ENCODE measurements around the gene PDE2A. TPM values are rescaled to one million over a fixed set of nuclear protein-coding genes. Genes with fewer than 3 reads are reported as not detected.

Gene PDE2A
- total RNA-seq, 1 donor from 2014 or later: not detected

DNA sequence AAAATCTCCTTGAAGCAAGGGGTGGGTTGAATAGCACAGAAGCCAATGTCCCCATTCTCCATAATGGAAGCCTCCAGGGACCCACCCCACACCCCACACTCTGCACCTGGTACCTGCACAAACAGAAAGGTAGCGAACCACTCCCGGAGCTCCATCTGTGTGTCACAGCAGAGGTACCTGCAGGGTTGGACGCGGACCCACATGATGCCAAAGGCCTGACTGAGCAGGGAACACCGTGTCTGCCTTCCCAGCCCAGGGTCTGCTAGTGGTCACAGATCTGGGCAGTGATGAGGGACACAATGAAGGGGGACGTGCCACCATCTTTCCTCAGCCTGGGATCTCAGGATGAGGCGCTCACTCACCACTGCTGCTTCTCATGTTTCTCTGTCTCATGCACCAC is 13.1 kb upstream of the PDE2A start:
- H3K27me3 Mint-ChIP-seq (ENCODE audit: unreplicated experiment): no peaks in the 10 kb centered on the region
- no peak for DNase-seq (ENCODE audit: extremely low spot score, unreplicated experiment)
- H3K4me3 Mint-ChIP-seq (ENCODE audit: unreplicated experiment): no peak overlapping the region
- H3K36me3 Mint-ChIP-seq (ENCODE audit: unreplicated experiment): peaks cover 16% of the 10 kb centered on the region
- H3K4me1 Mint-ChIP-seq (ENCODE audit: unreplicated experiment): peaks cover 15% of the 10 kb centered on the region
- TF ChIP-seq, protein P1, sequence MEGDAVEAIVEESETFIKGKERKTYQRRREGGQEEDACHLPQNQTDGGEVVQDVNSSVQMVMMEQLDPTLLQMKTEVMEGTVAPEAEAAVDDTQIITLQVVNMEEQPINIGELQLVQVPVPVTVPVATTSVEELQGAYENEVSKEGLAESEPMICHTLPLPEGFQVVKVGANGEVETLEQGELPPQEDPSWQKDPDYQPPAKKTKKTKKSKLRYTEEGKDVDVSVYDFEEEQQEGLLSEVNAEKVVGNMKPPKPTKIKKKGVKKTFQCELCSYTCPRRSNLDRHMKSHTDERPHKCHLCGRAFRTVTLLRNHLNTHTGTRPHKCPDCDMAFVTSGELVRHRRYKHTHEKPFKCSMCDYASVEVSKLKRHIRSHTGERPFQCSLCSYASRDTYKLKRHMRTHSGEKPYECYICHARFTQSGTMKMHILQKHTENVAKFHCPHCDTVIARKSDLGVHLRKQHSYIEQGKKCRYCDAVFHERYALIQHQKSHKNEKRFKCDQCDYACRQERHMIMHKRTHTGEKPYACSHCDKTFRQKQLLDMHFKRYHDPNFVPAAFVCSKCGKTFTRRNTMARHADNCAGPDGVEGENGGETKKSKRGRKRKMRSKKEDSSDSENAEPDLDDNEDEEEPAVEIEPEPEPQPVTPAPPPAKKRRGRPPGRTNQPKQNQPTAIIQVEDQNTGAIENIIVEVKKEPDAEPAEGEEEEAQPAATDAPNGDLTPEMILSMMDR (IDR thresholded peaks at IDR 0.05): no peak
- no peak overlapping the region for H3K27ac Mint-ChIP-seq (ENCODE audit: unreplicated experiment)
- no peaks in the 10 kb centered on the region for H3K9me3 Mint-ChIP-seq (ENCODE audit: unreplicated experiment)

DNA sequence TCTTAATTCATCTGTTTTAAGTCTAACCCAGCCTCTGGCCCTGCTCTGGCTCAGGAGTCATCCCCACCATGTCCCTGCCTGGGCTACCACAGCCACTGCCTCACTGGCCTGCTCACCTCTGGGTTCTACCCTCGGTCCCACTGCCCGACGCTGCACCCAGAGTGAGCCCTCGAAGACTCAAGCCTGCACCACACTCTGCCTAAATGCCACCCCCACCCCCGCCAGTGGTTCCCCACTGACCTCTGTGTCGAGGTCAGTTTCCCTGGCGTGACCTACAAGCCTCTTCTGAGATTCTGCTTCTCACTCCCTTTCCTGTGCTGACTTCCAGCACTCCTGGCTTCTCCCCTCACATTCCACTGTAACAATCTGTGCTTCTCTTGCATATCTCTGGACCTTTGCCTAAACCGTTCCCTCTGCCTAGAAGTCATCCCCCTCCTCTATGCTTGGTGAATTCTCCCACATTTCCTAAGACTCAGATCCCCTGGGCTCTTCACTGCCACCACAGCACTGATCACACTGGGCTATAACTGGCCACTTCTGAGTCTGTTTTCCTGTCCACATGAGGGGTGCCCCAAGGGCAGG is 12.5 kb upstream of the PDE2A start:
- no peak for DNase-seq (ENCODE audit: extremely low spot score, unreplicated experiment)
- Mint-ChIP-seq H3K27me3 (ENCODE audit: unreplicated experiment) (no peaks in the 10 kb centered on the region), H3K36me3 (ENCODE audit: unreplicated experiment) (peaks cover 16% of the 10 kb centered on the region), H3K4me3 (ENCODE audit: unreplicated experiment) (no peak overlapping the region), H3K27ac (ENCODE audit: unreplicated experiment) (no peak overlapping the region), H3K4me1 (ENCODE audit: unreplicated experiment) (peaks cover 15% of the 10 kb centered on the region), H3K9me3 (ENCODE audit: unreplicated experiment) (no peaks in the 10 kb centered on the region)
- TF ChIP-seq, protein P1 (IDR thresholded peaks at IDR 0.05): no peak

DNA sequence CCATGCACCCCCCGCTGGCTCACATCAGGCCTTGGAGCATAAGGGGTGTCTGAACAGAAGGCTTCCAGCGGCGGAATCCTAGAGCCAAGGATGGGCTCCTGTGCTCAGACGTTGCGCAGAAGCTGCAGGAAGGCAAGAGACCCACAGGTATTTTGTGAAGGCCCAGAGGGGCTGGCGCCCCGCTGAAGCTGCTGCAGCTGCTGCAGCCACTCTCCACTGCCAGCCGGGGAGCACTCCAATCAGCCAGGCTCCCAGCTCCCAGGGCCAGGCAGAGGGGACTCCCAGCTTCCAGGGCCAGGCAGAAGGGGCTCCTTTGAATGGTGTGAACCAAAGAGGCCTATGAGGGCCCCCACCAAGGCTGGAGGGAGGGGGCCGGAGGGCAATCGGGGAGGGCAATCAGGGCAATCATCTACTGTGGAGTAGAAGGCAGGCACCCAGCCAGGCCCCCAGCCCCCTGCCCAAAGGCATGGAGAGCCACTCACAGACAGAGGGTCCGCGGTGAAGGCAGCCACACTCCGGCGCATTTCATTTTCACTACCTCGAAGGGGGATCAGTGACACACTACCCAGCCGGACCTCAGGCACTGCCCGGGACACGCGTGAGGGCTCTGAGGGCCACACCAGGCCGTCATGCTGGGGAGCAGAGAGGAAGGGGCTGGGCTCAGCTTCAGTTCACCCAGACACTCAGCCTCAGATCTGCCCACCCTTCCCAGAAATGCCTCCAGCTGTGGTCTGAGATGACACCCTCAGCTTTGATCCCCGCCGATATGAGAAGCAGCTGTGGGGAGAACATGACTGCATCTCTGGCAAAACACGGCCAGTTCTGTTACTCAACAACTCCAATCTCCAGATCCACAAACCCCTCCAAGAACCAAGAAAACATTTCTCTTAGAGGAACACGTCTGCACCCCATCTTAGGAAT is 11.6 kb upstream of the PDE2A start:
- Mint-ChIP-seq H3K27me3 (ENCODE audit: unreplicated experiment) (no peaks in the 10 kb centered on the region), H3K27ac (ENCODE audit: unreplicated experiment) (no peak overlapping the region), H3K36me3 (ENCODE audit: unreplicated experiment) (peaks cover 11% of the 10 kb centered on the region), H3K4me1 (ENCODE audit: unreplicated experiment) (peaks cover 15% of the 10 kb centered on the region), H3K4me3 (ENCODE audit: unreplicated experiment) (no peak overlapping the region), H3K9me3 (ENCODE audit: unreplicated experiment) (no peaks in the 10 kb centered on the region)
- DNase-seq (ENCODE audit: extremely low spot score, unreplicated experiment): no peak
- TF ChIP-seq, protein P1 (IDR thresholded peaks at IDR 0.05): no peak

DNA sequence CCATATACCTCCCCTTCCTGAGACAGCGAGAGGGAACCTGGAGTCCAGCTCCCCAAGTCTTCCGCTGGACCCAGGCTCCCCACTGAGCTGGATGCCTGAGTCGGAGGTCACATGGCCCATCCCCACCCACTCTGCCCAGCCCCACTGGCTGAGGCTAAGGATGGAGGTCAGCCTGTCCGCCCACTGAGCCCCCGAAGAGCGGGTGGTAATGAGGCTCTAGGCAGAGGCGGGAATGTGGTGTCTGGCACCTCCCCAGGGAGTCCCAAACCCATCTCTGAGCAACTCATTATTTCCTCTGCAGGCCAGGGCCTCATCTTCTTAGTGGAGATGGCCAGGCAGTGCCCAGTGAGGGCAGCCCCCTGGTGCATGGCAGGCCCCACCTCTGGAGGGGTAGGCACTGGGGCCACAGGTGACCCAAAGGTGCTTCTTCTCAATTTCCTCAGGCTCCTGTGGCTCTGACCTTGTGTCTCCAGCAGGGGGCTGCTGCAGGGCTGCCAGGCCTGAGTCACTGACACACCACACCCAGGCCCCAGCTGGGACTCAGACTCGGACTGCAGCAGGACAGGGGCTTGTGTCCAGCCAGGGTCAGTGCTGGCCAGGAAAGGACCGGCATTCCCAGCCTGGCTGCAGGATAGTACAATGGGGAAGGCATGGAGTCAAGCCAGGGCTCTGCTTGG is 10.2 kb upstream of the PDE2A start:
- TF ChIP-seq, protein P1 (IDR thresholded peaks at IDR 0.05): peak; percentile 58
- Mint-ChIP-seq H3K4me1 (ENCODE audit: unreplicated experiment) (peaks cover 15% of the 10 kb centered on the region), H3K27ac (ENCODE audit: unreplicated experiment) (peak overlapping the region; percentile 54), H3K27me3 (ENCODE audit: unreplicated experiment) (peaks cover 3% of the 10 kb centered on the region), H3K36me3 (ENCODE audit: unreplicated experiment) (peaks cover 11% of the 10 kb centered on the region), H3K9me3 (ENCODE audit: unreplicated experiment) (no peaks in the 10 kb centered on the region), H3K4me3 (ENCODE audit: unreplicated experiment) (no peak overlapping the region)
- DNase-seq (ENCODE audit: extremely low spot score, unreplicated experiment): no peak

DNA sequence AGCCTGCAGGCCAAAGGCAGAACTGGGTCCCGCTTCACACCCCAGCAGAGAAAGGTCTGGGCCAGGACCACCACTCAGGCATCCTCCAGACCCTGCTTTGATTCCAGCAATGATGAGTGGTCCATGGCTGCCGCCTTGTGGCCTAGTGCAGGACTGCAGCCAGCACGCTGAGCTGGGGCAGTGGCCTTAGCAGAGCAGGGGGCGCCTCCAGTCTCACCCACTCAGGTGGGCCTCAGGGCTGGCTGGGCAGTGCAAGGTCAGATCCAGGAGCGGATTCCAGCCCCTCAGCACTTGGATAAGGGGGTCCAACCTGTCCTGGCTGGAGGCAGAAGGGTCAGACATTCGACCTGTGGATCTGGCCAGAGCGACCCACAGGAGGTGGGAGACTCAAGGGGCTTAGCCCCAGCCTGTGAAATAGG is 9.6 kb upstream of the PDE2A start:
- Mint-ChIP-seq H3K9me3 (ENCODE audit: unreplicated experiment) (no peaks in the 10 kb centered on the region), H3K27me3 (ENCODE audit: unreplicated experiment) (peaks cover 9% of the 10 kb centered on the region), H3K4me1 (ENCODE audit: unreplicated experiment) (peaks cover 15% of the 10 kb centered on the region), H3K4me3 (ENCODE audit: unreplicated experiment) (no peak overlapping the region), H3K27ac (ENCODE audit: unreplicated experiment) (peak overlapping the region; percentile 60), H3K36me3 (ENCODE audit: unreplicated experiment) (peaks cover 11% of the 10 kb centered on the region)
- TF ChIP-seq, protein P1 (IDR thresholded peaks at IDR 0.05): peak; percentile 85
- DNase-seq (ENCODE audit: extremely low spot score, unreplicated experiment): peak; percentile 89
